GM20000 (cell line): Measurements from ENCODE around the gene WNK2.

Experiments used
- DNase-seq: peaks from one replicate; pipeline ENCODE4 v3.0.0; 2012; ENCODE audit warnings: low spot score
- CTCF ChIP-seq: IDR thresholded peaks from 2 replicates; pipeline ENCODE4 v1.5.1; 2012; ENCODE audit warnings: mild to moderate bottlenecking, control low read depth; ENCODE audit errors: extremely low read depth, missing control alignments

WNK2 gene

DNA sequence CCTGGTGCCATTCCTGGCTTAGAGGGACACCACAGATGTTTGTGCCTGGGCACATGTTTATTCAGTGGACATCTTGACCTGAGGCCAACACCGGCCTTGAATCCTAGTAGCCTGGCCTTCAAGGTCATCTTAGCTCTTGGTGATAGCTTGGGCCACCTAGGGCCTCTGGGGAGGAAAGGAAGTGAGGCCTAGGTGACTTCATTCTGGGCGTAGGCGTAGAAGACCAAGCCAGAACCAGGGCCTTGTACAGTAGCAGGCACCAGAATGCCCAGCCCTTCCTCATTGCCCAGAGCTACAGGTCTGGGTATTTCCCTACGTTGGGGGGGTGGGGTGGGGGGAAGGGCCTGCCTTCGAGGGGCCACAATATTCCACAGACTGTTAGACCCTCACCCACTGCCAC lies 33.8 kb downstream of the WNK2 start:
- TF ChIP-seq CTCF: no peak
- DNase-seq: no peak

DNA sequence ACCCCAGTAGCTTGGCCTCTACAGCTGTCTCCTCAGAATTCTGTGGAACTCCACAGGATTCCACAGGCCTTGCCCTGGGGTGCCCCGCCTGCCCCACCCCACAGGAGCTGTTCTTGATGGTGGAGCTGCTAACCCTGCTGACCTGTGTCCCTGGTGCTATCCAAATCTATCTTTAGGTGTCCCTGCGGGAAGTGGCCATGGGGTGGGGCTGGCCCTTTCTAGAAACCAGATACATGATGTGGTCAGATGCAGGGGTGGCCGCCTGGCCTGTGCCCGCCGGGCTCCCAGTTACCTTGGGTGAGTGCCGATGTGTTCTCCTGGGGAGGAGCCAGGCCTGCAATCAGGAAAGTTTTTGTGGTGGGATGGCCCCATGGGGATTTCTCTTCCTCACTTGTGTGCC lies 34.2 kb downstream of the WNK2 start:
- no peak for TF ChIP-seq CTCF
- DNase-seq: no peak

- TF ChIP-seq CTCF: no peak
- no peak for DNase-seq
Observed at GRCh38 chr9:93218671-93219420, 34.9 kb downstream of the WNK2 start.

DNA sequence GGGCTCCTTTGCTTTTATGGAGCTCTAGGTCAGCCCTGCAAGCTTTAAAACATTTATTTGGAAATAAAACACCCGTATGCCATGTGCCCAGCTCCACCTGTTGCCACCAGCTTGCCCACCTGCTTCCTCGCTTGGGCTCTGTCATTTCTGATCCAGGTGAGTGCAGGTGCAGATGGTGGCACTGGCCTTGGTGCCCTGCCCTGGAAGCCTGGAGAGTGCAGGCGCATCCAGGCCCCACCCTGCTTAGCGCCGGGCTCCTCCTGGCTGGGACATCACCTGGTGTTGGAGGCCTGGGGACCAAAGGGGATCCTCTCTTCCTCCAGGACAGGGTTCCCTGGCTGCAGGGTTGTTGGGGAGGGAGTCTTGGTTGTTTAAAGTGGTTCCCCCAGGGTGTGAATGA lies 35.8 kb downstream of the WNK2 start:
- no peak for DNase-seq

DNA sequence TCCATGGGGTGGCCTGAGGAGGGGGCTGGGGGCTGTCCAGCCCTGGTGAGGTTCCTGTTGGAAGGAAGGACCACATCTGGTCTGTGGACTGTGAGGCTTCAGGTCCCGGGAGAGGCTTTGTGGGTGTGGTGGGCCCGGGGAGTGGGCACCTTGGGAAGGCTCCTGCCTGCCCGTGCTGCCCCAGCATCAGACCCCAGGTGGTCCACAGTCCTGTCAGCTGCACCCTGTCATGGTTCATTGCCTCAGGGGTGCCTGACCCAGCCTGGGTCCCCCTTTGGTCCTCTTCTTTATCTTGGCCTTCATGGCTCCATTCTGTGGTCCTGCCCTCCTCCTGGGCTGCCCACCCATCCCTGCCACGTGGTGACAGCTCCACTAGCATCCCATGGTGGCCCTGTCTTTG lies 36.7 kb downstream of the WNK2 start:
- no peak for TF ChIP-seq CTCF
- DNase-seq: no peak

More for the DNA sequence above, 35.8 kb downstream of the WNK2 start:
- no peak for TF ChIP-seq CTCF

DNA sequence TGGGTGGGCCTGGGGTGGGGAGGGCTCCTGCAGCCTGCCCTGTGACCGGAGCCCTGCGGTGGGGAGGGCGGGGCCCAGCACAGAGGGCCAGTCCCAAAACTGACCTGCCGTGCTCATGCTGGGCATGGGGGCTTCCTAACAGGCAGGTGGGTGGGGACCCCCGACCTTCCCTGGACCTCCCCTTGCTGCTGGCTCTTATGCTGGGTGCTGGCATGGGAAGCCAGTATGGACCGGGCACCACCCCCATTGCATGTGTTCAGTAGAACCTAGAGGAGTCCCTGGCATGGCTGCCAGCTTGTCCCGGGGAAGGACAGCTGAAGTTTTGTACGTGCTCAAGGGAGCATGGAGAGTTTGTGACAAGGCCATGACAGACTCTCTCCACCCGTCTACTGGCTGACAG lies 37.1 kb downstream of the WNK2 start:
- TF ChIP-seq CTCF: no peak
- DNase-seq: no peak

GRCh38 chr9:93222890-93223259 lies 38.9 kb downstream of the WNK2 start:
- no peak for DNase-seq
- no peak for TF ChIP-seq CTCF
